SH-SY5Y (cell line): ENCODE measurements around the gene ADD1.

Experiments used
- GATA2 ChIP-seq: IDR thresholded peaks from 2 replicates; pipeline ENCODE4 v1.6.1; 2011; ENCODE audit warnings: mild to moderate bottlenecking, low read depth, low read length
- GATA3 ChIP-seq: IDR thresholded peaks from 2 replicates; pipeline ENCODE4 v1.6.1; 2011; ENCODE audit warnings: low read depth, mild to moderate bottlenecking, low read length, moderate library complexity

GRCh38 chr4:2968381-2968780, 124.7 kb downstream of the ADD1 start:
- TF ChIP-seq GATA2 (no peak), GATA3 (no peak)
